Activated CD4-positive, alpha-beta T cell treated with anti-CD3 and anti-CD28 coated beads, Interleukin-2, amount 50 U/mL, for 1 hour (primary cell): ENCODE measurements around the gene BEND3.
"Not testable (repeated sequence)": the region's sequence is repeated elsewhere in the genome, so short reads cannot be mapped to it uniquely, and the experiment has no call there.

Experiments
- DNase-seq: peaks from one replicate; pipeline ENCODE4 v3.0.0-alpha.2; 2020

BEND3 gene

DNA sequence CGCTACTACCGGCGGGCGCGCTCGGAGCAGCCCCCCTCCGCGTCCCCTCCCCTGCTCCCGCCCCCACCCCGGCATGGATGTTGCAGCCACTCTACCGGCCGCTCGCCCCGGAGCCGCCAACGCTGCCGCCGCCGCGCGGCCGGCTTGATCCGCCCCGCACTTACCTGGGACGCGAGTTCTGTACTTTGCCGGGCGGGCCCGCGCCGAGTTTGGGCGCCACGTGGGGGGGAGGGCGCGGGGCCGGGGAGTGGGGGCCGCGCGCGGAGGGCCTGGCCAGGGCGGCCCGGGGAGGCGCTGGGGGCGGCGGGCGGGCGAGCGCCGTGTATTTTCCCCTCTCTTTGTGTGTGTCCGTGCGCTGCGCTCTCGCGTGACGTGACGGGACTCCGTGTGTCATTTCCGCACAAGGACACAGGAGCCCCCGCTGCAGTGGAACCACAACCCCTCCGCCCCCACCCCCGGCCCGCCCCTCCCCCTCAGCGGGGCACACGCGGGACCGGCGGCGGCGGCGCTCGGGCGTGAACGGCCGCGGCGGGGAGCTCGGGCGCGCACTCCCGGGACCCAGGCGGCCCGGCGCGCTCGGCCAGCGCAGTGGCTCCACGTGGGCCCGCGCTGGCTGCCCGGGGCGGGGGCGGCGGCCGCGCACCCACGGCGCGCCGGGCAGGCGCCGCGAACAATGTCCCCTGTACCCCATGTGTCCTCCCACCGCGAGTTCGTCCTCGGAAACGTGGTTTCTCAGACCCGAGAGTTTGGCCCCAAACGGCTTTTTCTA, at the start of gene BEND3:
Gene BEND3, minus strand, starts transcription at position 590 of the 769 bp plus-strand sequence. CDS start 16,230 bp downstream, outside the sequence.
- peak; percentile 40 for DNase-seq

DNA sequence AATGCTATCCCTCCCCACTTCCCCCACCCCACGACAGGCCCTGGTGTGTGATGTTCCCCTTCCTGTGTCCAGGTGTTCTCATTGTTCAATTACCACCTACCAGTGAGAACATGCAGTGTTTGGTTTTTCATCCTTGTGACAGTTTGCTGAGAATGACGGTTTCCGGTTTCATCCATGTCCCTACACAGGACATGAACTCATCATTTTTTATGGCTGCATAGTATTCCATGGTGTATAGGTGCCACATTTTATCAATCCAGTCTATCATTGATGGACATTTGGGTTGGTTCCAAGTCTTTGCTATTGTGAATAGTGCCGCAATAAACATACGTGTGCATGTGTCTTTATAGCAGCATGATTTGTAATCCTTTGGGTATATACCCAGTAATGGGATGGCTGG, 49.0 kb upstream of the BEND3 start:
- DNase-seq: not testable (repeated sequence)

DNA sequence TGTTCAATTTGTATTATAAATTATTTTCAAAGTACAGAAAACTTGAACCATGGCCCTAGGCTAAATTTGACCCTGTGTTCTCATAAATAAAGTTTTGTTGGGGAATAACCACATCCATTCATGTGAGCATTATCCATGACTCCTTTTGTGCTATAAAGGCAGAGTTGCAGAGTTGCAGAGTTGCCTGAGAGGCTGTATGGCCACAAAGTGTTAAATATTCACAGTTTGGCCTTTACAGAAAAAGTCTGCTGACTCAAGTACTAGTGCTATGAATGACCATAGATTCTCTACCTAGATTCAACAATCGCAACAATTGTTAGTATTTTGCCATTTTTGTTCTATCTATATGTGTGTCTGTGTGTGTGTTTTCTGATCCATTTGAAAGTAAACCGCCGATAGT, 46.2 kb upstream of the BEND3 start:
- DNase-seq: no peak

DNA sequence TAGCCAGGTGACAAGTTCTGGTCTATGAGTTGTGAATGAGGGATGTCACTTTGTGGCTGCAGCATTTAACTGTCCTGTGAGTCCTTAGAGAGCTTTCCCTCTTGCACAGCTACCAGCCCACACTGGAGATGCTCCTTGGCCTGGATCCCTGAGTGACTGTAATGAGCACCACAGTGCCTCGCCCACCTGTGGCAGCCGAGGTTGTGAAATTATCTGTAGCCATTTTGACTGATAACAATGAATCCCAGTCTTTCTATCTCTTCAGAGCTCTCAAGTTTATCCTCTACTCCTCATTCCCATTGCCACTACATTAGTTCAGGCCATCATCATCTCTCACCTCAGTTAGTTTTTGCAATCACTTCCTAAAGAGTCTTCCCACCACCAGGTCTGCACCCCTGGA, 41.3 kb upstream of the BEND3 start:
- DNase-seq: no peak

DNA sequence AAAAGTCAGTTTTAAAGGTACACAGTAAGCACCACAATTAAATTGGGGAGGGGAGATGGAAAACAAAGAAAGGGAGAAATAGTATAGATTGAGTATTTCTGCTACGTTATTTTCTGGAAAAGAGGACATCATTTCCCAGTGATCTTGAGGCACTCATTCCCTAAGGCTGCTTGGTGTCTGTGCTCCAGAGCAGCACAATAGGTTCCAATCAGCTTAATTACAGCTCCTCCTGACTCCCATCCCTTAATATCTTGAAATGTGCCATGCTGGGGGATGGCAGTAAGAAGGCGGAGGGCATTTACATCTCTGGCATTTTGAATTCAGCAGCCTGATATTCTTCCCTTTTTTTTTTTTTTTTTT, 39.5 kb upstream of the BEND3 start:
- no peak for DNase-seq

DNA sequence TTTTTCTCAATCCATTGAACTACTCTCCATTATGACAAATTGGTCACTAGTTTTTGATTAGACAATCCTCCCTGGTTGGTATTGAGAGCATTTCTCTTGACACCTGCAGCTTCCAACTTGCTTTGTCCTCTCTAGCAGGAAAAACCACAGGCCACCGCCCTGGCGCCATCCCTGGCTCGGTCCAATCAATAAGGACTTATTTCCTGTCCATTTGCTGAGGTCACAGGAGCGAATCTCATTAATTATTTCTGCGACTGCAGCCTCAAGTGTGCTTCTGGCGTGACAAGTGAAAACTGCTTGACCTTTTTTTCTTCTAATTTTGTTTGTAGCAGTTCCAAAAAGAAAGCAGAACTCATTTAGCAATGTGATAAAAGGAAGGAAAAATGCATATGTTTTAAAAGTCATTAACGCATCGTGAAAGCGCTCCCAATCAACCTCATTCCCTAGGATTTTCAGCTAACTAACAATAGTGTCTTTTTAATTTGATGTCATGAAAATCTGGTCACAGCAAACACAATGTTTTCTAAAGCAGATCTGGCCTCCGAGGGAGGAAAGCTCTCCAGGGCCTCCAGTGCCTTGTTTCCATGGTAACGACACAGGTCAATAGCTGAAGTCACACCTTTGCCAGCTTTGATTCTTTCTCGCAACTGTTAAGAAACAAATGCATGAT, 39.0 kb upstream of the BEND3 start:
- DNase-seq: no peak

DNA sequence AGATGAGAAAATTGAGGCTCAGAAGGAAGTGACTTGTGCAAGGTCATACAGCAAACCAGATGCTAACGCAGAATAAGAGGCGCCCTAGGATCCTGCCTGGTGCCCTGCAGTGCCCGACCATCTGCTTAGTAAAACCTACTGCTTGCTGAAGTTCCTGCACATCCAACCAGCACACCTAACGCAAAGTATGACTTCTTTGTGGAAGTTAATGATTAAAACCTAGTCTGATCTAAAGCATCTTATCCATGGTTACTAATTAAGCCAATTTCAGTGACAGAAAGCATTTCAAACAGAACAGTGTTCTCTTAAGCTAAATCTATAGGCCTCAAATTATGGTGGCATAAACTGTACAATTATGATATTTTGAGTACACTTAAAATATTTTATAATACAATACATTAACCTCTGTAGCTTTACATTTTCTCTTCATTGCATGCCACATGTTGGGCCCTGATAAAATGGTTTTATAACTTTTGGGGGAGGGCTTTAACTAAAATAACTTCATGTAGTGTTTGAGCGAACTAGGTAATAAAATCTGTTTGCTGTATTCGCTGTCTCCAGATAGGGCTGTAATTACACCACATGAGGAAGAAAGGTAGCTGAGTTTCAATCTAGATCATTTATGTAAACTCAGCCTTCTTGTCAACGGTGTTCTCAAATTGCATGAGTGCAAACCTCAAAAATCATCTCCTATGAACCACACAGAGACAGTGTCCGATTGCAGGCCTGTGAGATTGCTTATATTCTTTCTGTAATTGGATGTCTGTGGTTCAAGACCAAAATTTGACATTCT, 37.5 kb upstream of the BEND3 start:
- DNase-seq: no peak

DNA sequence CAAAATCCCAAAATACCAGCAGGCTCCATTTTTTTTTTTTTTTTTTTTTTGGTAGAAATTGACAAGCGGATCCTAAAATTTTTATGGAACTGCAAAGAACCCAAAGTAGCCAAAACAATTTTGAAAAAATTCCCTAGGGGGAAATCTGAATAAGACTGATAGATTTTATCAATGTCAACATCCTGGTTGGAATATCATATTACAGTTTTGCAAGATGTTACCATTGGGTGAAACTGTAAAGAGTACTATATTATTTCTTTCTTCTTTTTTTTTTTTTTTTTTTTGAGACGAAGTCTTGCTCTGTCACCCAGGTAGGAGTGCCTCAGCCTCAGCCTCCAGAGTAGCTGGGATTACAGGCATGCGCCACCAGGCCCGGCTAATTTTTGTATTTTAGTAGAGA, 29.4 kb upstream of the BEND3 start:
- DNase-seq: no peak

DNA sequence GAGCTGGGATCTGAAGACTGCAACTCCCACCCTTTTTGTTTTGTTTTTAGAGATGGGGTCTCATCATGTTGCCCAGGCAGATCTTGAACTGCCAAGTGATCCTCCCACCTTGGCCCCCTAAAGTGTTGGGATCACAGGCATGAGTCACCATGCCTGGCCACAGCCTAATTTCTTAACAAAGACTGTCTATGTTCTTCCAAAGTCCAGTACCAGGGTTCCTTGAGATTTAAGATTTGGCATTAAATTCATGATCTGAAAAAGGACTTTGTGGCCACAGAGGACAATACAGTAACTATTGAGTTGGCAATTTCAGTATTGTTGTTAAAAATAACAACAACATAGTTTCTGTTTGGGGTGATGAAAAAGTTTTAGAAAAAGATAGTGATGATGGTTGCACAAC, 28.7 kb upstream of the BEND3 start:
- no peak for DNase-seq

DNA sequence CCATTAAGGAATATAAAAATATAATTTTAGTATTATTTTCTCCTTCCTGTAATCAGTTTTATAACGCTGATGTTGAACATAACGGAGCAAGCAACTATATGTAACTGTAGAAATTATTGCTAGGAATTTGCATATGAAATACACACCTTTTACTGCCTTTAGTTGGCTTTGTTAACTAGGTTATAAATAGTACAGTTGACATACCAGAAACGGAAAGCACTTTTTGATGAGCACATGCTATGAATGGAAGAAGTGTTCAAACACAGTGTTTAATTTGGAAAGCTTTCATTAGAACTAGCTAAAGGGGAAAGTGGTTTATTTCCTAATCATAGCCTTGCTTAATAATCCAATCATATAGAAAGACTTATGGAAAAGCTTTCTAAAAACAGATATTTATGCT, 25.3 kb upstream of the BEND3 start:
- DNase-seq: no peak

DNA sequence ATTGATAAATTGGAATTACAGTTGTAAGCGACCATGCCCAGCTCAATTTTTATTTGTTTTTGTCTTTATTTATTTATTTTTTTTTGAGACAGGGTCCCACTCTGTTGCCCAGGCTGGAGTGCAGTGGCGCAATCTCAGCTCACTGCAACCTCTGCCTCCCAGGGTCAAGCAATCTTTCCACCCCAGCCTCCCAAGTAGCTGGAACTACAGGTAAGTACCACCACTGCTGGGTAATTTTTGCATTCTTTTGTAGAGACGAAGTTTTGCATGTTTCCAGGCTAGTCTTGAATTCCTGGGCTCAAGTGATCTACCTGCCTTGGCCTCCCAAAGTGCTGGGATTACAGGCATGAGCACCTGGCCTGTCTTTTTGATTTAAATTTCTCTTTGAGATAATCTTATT, 21.0 kb upstream of the BEND3 start:
- DNase-seq: not testable (repeated sequence)

DNA sequence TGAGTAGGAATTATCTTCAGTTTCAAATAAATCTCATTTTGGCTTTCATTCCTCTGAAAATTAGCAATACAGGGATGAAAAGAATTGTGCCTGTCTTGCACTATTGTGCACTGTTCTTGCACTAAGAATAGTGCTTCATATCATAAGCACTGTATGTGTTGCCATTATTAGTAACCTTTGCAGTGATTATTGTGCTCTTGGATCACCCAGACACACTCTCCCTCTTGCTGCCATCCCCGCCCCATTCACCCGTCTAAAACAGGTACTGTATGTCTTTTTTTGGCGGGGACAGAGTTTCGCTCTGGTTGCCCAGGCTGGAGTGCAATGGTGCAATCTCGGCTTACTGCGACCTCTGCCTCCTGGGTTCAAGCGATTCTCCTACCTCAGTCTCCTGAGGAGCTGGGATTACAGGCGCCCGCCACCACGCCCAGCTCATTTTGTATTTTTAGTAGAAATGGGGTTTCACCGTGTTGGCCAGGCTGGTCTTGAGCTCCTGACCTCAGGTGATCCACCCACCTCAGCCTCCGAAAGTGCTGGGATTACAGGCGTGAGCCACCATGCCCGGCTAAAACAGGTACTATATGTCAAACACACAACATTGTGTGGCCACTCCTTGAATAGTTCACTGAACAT, 19.8 kb upstream of the BEND3 start:
- DNase-seq: not testable (repeated sequence)

DNA sequence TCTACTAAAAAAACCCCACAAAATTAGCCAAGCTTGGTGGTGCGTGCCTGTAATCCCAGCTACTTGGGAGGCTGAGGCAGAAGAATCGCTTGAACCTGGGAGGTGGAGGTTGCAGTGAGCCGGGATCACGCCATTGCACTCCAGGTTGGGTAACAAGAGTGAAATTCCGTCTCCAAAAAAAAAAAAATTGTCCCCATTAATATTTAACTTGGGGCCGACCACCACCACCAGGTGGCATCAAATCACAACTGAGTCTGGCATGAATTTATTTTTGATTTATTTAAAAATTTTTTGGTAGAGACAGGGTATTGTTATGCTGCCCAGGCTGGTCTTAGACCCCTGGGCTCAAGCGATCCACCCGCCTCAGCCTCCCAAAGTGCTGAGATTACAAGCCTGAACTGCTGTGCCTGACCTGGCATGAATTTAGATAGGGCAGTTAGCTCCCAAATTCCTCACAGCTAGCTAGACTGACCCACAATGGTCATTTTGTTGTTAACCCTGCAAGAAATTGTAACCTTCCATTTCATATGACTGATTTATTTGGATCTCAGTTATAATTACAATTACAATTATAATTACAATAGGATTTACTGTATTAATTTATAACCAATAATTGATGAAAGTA, 17.1 kb upstream of the BEND3 start:
- peak; percentile 15 for DNase-seq

DNA sequence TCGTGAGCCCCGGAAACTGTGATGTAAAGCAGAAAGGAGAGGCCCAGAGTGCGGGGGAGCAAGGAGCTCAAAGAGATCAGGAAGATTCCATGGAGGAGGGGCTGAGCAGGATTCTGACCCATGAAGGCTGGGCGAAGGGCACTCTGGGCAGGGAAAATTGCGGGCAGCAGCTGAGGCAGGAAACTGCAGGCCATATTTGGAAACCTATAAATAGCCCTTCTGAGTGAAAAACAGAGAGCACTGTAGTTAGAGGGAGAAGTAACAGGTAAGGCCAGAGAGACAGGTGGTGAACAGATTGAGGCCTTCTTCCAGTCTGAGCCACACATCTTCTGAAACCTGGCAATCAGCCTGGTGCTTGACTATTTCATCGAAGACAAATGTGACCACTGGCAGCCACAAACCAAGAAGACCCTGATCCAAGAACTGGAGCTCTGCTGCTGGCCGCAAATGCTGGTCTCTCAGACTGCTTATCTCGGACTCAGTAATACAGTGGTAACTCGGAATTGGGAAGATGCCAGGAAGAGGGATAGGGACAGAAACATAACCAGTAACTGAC, 14.1 kb upstream of the BEND3 start:
- DNase-seq: no peak

DNA sequence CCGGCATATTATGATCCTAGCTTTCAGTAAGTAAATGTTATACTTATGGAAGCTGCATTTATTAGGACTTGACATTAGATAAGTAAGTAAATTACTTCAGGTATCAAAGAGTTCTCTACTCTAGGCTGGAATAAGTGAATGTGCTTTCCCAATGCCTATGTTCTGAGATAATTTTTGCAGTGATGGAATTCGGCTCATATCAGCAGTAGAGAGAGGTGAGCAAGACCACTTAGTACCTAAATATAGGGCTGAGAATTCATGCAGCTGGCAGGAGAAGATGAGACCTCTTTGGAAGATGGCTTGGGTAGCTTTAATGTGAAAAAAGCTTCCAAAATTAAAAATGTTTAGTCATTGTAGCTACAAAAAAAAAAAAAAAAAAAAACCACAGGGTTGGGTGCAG, 13.3 kb upstream of the BEND3 start:
- no peak for DNase-seq

DNA sequence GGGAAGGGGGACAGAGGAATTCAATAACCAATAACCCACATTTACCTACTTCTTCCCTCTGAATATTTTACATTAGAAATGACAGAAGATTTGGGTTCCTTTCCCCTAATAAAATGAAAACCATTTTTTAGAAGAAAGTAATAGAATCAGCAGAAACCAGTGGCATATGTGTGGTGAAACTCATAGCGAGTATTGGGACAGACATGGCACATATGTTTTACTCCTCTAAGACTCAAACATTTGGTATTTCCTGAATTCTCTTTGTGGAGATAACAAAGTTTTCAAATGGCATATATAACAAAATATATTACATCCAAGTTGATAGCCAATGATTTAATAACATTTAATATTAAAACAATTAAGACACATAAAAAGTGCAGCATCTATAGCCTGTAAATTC, 12.9 kb upstream of the BEND3 start:
- DNase-seq: no peak

DNA sequence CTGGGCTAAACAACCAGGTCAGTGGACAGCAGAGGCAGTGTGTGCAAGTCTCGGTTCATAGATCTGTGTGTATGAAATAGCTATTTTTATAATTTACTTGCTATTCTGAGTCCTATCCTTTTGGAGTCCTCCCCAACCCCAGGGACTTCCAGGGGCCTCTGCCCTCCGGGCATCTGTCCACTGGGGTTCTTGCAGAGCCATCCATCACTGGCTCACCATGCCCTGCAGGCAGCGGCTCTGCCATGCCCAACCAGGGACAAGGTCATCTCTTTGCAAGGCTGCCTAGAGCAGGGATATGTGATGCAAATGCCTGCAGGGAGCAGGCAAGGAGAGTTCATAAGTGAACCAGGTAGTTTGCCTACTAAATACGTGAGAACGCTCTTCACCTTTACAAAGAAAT, 10.5 kb upstream of the BEND3 start:
- no peak for DNase-seq

DNA sequence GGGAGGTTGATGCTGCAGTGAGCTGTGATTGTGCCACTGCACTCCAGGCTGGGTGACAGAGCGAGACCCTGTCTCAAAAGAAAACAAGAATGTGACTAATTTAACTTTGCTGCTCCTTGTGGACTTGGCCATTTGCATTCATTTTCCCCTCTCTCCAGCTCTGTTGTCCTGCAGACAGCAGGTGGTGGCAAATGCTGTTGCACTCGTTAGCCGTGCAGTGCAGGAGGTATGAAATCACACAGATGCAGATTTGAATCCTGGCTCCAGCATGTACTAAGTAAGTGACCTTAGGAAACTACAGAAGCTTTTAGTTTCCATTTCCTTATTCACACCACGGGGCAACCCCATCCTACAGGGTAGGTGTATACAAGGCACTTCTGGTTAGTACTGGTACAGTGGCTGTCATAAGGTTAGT, 9.6 kb upstream of the BEND3 start:
- DNase-seq: no peak

DNA sequence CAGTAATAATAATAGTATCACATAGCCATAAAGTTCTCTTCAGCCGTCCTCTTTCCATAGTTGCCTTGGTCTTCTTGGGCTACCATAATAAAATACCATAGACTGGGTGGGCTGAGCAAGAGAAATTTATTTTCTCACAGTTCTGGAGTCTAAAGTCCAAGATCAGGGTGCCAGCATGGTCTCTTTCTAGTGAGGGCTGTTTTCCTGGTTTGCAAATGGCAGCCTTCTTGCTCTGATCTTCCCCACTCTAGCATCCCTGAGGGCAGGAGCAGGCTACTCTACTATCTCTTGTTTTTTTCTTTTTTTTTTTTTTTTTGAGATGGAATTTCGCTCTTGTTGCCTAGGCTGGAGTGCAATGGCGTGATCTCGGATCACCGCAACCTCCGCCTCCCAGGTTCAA, 8.2 kb upstream of the BEND3 start:
- no peak for DNase-seq

DNA sequence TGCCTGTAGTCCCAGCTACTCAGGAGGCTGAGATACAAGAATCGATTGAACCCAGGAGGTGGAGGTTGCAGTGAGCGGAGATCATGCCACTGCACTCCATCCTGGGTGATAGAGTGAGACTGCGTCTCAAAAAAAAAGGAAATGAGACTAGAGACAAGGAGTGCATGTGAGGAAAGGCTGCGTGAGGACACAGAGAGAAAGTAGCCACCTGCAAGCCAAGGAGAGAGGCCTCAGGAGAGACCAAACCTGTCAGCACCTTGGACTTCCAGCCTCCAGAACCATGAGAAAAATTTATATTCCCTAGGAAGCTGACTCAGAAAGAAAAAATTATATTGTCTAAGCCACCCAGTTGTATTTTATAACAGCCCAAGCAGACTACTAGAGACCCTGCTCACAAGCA, 7.4 kb upstream of the BEND3 start:
- no peak for DNase-seq

DNA sequence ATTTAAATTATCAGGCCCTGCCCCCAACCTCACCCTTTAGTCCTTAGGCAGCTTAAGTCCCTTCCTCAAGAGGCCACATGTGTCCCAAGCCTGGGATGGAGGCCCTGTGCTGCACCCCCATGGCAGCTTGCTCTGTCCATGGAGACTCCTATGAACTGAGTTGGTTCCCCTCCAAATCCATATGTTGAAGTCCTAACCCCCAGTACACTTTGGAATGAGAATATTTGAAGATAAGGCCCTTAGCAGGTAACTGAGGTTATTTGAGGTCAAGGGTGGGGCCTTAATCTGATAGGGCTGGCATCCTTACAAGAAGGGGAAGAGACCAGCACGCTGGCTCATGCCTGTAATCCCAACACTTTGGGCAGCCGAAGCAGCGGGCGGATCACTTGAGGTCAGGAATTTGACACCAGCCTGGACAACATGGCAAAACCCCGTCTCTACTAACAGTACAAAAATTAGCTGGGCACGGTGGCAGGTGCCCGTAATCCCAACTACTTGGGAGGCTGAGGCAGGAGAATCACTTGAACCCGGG, 6.7 kb upstream of the BEND3 start:
- no peak for DNase-seq

DNA sequence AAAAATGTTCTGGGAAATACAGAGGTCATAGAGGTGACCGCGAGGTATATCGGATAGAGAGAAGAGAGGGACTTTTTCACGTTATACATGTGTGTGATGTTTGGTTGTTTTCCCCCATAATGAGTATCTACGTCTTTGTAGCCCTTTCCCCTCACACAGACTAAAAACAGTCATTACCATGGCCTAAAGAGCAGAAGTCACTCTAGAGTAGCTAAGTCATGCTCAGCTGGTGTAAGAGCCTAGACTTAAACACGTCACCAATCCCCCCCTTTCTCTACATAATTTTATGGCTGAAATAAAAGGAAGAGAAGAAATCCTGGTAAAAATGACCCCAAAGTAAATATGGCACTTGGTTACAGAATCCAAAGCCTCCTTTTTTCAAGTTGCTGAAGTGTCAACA, 6.0 kb upstream of the BEND3 start:
- no peak for DNase-seq
